GM10847 (cell line): ENCODE results near the gene UAP1L1.

Experiments used
- POLR2A ChIP-seq: IDR thresholded peaks from 2 replicates; pipeline ENCODE4 v1.6.1; 2011; ENCODE audit not compliant: insufficient read length; ENCODE audit errors: extremely low read depth

UAP1L1 gene

GRCh38 chr9:137064027-137064879 is 13.1 kb upstream of the UAP1L1 start:
- TF ChIP-seq POLR2A, result no peak

- no peak for TF ChIP-seq POLR2A
Measured at GRCh38 chr9:137064880-137065164, 12.5 kb upstream of the UAP1L1 start.

GRCh38 chr9:137065336-137065967 is 11.9 kb upstream of the UAP1L1 start:
- no peak for TF ChIP-seq POLR2A

GRCh38 chr9:137066096-137066861 is 11.0 kb upstream of the UAP1L1 start:
- TF ChIP-seq POLR2A, result no peak

- TF ChIP-seq POLR2A, result no peak
Measured at GRCh38 chr9:137067860-137068538, 9.3 kb upstream of the UAP1L1 start.

- TF ChIP-seq POLR2A, result no peak
Measured at GRCh38 chr9:137068539-137069507, 8.5 kb upstream of the UAP1L1 start.

- TF ChIP-seq POLR2A, result no peak
Measured at GRCh38 chr9:137069508-137070091, 7.7 kb upstream of the UAP1L1 start.

GRCh38 chr9:137070201-137070905 is 7.0 kb upstream of the UAP1L1 start, which contains the start of gene SAPCD2:
Gene SAPCD2, minus strand, starts transcription at chr9:137070557. Its CDS starts 97 bp downstream, at chr9:137070460.
- peak; percentile 57 for TF ChIP-seq POLR2A

- TF ChIP-seq POLR2A, result no peak
Measured at GRCh38 chr9:137070906-137071275, 6.4 kb upstream of the UAP1L1 start.

GRCh38 chr9:137071282-137071681 is 6.0 kb upstream of the UAP1L1 start:
- TF ChIP-seq POLR2A, result no peak

- no peak for TF ChIP-seq POLR2A
Measured at GRCh38 chr9:137073992-137074399, 3.3 kb upstream of the UAP1L1 start.

GRCh38 chr9:137074657-137075274 is 2.6 kb upstream of the UAP1L1 start:
- no peak for TF ChIP-seq POLR2A

GRCh38 chr9:137075275-137075775 is 2.0 kb upstream of the UAP1L1 start:
- TF ChIP-seq POLR2A, result no peak
